Suprapubic skin (tissue), 4 donors: Measurements from ENCODE around the gene ARHGAP12. TPM values are rescaled to one million over a fixed set of nuclear protein-coding genes. Genes with fewer than 3 reads are reported as not detected.
A peak's percentile ranks its signal among the peaks of the same experiment; 100 is the strongest.

Experiments used
- DNase-seq, 2 donors: peaks; one replicate each; pipeline ENCODE4 v3.0.0-alpha.2; 2019; ENCODE audit warnings: low spot score in 2 of 2
- H3K27ac ChIP-seq: fragments of 200-600 bp; sonication (generic); one replicate; pipeline ENCODE4 v1.5.1; 2019
- H3K27me3 ChIP-seq: fragments of 200-600 bp; sonication (generic); one replicate; pipeline ENCODE4 v1.5.1; 2019
- H3K36me3 ChIP-seq: fragments of 200-600 bp; sonication (generic); one replicate; pipeline ENCODE4 v1.5.1; 2019
- H3K4me1 ChIP-seq: fragments of 200-600 bp; sonication (generic); one replicate; pipeline ENCODE4 v1.5.1; 2019
- H3K4me3 ChIP-seq: fragments of 200-600 bp; sonication (generic); one replicate; pipeline ENCODE4 v1.5.1; 2019; ENCODE audit warnings: mild to moderate bottlenecking
- H3K9me3 ChIP-seq: fragments of 200-600 bp; sonication (generic); one replicate; pipeline ENCODE4 v1.5.1; 2019
- EP300 ChIP-seq: sonication (generic); formaldehyde crosslinking; IDR thresholded peaks from one replicate; pipeline ENCODE4 v1.6.1; 2017; ENCODE audit warnings: antibody characterized with exemption
- POLR2A ChIP-seq, 2 donors: fragments of 450-650 bp; IDR thresholded peaks; one replicate each; pipeline ENCODE4 v1.6.1; 2017; ENCODE audit warnings: antibody characterized with exemption in 2 of 2, mild to moderate bottlenecking in 2 of 2, moderate library complexity in 2 of 2
- POLR2AphosphoS5 ChIP-seq, 3 donors: sonication (generic); formaldehyde crosslinking; IDR thresholded peaks; one replicate each; pipeline ENCODE4 v1.6.1; 2017; ENCODE audit warnings: antibody characterized with exemption in 3 of 3
- WGBS: methylation state at CpG from one replicate; pipeline ENCODE4 v1.1.5; 2018; 5-methylcytosine and 5-hydroxymethylcytosine counted together
- total RNA-seq, 4 donors: library from RNA; depleted of rRNA; stranded (reverse); fragments of >200 nt; gene quantifications; one replicate each; pipeline ENCODE4 v1.1.0, GENCODE V29; 2016
- TF ChIP-seq, protein P1 (sequence below), 2 donors: fragments of 200-600 bp in 1 of 2; fragments of 450-650 bp in 1 of 2; sonication (generic) in 1 of 2; IDR thresholded peaks; one replicate each; pipeline ENCODE4 v1.5.1; 2016 to 2019; ENCODE audit warnings: antibody characterized with exemption in 2 of 2, mild to moderate bottlenecking in 1 of 2, moderate library complexity in 1 of 2

ARHGAP12 gene
- total RNA-seq, 4 donors from 2014 or later: 25.7 to 64.5 (median 39.5) TPM

DNA sequence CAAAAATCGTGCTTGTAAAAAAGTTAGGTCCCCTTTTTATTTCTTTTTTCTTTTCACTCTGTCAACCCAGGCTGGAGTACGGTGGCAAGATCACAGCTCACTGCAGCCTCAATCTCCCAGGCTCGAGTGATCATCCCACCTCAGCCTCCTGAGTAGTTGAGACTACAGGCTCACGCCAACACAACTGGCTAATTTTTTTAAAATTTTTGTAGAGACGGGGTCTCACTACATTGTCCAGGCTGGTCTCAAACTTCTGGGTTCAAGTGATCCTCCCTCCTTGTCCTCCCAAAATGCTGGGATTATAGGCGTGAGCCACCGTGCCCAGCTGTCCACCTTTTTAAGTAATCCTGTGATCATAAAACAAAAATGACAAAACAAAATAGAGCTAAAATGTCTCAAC is 19.4 kb upstream of the ARHGAP12 start:
- Histone ChIP-seq H3K4me3 (no peak overlapping the region), H3K4me1 (peaks cover 42% of the 10 kb centered on the region), H3K27me3 (no peaks in the 10 kb centered on the region), H3K9me3 (no peaks in the 10 kb centered on the region), H3K36me3 (no peaks in the 10 kb centered on the region), H3K27ac (peak overlapping the region; percentile 70)
- WGBS: 57% methylated on average over 7 of the region's 7 CpGs
- TF ChIP-seq POLR2A (IDR thresholded peaks at IDR 0.05) (no peak), EP300 (no peak), POLR2AphosphoS5 (IDR thresholded peaks at IDR 0.05) (no peak)
- TF ChIP-seq, protein P1, sequence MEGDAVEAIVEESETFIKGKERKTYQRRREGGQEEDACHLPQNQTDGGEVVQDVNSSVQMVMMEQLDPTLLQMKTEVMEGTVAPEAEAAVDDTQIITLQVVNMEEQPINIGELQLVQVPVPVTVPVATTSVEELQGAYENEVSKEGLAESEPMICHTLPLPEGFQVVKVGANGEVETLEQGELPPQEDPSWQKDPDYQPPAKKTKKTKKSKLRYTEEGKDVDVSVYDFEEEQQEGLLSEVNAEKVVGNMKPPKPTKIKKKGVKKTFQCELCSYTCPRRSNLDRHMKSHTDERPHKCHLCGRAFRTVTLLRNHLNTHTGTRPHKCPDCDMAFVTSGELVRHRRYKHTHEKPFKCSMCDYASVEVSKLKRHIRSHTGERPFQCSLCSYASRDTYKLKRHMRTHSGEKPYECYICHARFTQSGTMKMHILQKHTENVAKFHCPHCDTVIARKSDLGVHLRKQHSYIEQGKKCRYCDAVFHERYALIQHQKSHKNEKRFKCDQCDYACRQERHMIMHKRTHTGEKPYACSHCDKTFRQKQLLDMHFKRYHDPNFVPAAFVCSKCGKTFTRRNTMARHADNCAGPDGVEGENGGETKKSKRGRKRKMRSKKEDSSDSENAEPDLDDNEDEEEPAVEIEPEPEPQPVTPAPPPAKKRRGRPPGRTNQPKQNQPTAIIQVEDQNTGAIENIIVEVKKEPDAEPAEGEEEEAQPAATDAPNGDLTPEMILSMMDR (IDR thresholded peaks at IDR 0.05): no peak
- DNase-seq: no peak

DNA sequence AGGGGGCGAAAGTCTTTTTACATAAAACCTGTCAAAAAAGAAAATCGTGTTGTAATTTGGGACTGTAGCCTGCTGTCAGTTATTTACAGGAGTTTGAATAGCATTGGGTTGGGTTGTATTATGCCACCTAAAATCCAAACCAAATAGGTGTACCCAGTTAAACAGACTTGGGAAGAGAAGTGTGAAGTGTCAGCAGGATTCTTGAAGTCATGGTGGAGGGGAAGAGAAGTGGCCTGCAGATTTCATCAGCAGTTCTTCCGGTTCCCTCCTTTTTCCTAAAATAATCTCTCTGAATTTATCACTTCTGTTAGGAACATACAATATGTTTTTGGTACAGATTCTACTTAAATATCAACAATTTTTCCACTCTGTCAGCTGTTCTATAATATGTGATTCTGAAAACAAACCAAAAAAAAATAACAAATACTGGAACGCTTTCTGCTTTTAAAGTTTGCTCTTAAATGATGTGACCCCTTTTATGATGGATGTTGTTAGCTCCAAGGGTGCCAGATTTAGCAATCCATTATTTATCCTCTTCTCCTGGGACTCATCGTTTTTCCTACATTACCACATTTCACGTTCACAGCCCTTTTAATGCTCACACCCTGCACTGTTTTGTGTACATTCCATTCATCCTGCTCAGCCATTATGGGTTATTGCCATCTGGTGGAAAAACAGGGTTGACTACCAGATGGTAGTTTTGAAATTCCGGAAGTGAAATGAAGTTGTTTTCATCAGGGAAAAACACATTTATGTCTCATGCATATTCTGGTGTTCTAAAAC is 18.7 kb upstream of the ARHGAP12 start:
- H3K27ac ChIP-seq: peak overlapping the region; percentile 70
- 44% methylated on average over 7 of the region's 7 CpGs for WGBS
- TF ChIP-seq EP300 (no peak), POLR2A (IDR thresholded peaks at IDR 0.05) (no peak), POLR2AphosphoS5 (IDR thresholded peaks at IDR 0.05) (peak in 2 of 3 donors; percentile 60 to 76)
- TF ChIP-seq, protein P1 (IDR thresholded peaks at IDR 0.05): peak; percentile 8 to 21
- no peak for DNase-seq
- H3K4me1 ChIP-seq: peaks cover 42% of the 10 kb centered on the region
- H3K4me3 ChIP-seq: no peak overlapping the region
- H3K9me3 ChIP-seq: no peaks in the 10 kb centered on the region
- no peaks in the 10 kb centered on the region for H3K27me3 ChIP-seq
- H3K36me3 ChIP-seq: no peaks in the 10 kb centered on the region

DNA sequence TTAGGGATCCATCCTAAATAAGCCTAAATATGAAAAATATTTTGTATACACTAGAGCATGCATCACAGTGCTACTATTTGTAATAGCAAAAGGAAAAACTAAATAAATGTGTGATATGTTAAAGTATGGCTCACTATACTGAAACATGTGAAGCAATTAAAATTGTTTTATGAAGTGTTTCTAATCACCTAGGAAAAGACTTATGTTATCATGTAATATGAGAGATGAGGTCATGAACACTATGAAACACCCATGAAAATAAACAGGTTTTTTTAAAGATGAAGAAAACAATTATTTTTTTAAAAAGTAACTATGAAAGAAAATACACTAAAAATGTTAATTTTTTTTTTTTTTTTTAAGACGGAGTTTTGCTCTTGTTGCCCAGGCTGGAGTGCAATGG is 16.8 kb upstream of the ARHGAP12 start:
- Histone ChIP-seq H3K36me3 (no peaks in the 10 kb centered on the region), H3K4me1 (peaks cover 49% of the 10 kb centered on the region), H3K27me3 (no peaks in the 10 kb centered on the region), H3K27ac (no peak overlapping the region), H3K9me3 (no peaks in the 10 kb centered on the region), H3K4me3 (no peak overlapping the region)
- DNase-seq: no peak
- WGBS: 76% methylated on average over 1 of the region's 1 CpG
- TF ChIP-seq POLR2A (IDR thresholded peaks at IDR 0.05) (no peak), POLR2AphosphoS5 (IDR thresholded peaks at IDR 0.05) (no peak), EP300 (no peak)
- TF ChIP-seq, protein P1 (IDR thresholded peaks at IDR 0.05): no peak

GRCh38 chr10:31944071-31944433 is 15.4 kb upstream of the ARHGAP12 start:
- TF ChIP-seq POLR2A (IDR thresholded peaks at IDR 0.05) (no peak), POLR2AphosphoS5 (IDR thresholded peaks at IDR 0.05) (no peak), EP300 (no peak)
- TF ChIP-seq, protein P1 (IDR thresholded peaks at IDR 0.05): no peak
- no peak overlapping the region for H3K4me3 ChIP-seq
- H3K4me1 ChIP-seq: peaks cover 52% of the 10 kb centered on the region
- no peak for DNase-seq
- no peak overlapping the region for H3K27ac ChIP-seq
- H3K9me3 ChIP-seq: no peaks in the 10 kb centered on the region
- H3K27me3 ChIP-seq: no peaks in the 10 kb centered on the region
- H3K36me3 ChIP-seq: no peaks in the 10 kb centered on the region
- 81% methylated on average over 3 of the region's 3 CpGs for WGBS

- Histone ChIP-seq H3K27ac (no peak overlapping the region), H3K27me3 (no peaks in the 10 kb centered on the region), H3K4me1 (peaks cover 43% of the 10 kb centered on the region), H3K9me3 (no peaks in the 10 kb centered on the region), H3K4me3 (no peak overlapping the region), H3K36me3 (no peaks in the 10 kb centered on the region)
- TF ChIP-seq POLR2A (IDR thresholded peaks at IDR 0.05) (no peak), POLR2AphosphoS5 (IDR thresholded peaks at IDR 0.05) (no peak), EP300 (no peak)
- TF ChIP-seq, protein P1 (IDR thresholded peaks at IDR 0.05): no peak
- no peak for DNase-seq
- WGBS: 82% methylated on average over 4 of the region's 4 CpGs
These were observed 14.3 kb upstream of the ARHGAP12 start for GRCh38 chr10:31942892-31943291.
